Neural progenitor cell (in vitro differentiated cells): ENCODE measurements around the gene KIAA2012.

Experiments used
- CTCF ChIP-seq: fragments of 200-600 bp; sonication (generic); IDR thresholded peaks from 2 replicates; pipeline ENCODE4 v1.5.1; 2017; ENCODE audit warnings: antibody characterized with exemption, mild to moderate bottlenecking
- EZH2 ChIP-seq: fragments of 200-600 bp; sonication (generic); IDR thresholded peaks from 2 replicates; pipeline ENCODE4 v1.6.1; 2017; ENCODE audit warnings: antibody characterized with exemption, mild to moderate bottlenecking, moderate library complexity
- EZH2phosphoT487 ChIP-seq: fragments of 200-600 bp; sonication (generic); IDR thresholded peaks from 2 replicates; pipeline ENCODE4 v1.6.1; 2017; ENCODE audit warnings: antibody characterized with exemption

- TF ChIP-seq CTCF (no peak), EZH2 (no peak), EZH2phosphoT487 (no peak)
These were observed 23.7 kb downstream of the KIAA2012 start for GRCh38 chr2:202096736-202097135.
